ENCODE measurements around the gene EFCAB5. TPM values are rescaled to one million over a fixed set of nuclear protein-coding genes. Genes with fewer than 3 reads are reported as not detected.
"Not testable (repeated sequence)": the region's sequence is repeated elsewhere in the genome, so short reads cannot be mapped to it uniquely, and the experiment has no call there.

EFCAB5 gene
- total RNA-seq, 1 experiment from 2014 or later: not detected

DNA sequence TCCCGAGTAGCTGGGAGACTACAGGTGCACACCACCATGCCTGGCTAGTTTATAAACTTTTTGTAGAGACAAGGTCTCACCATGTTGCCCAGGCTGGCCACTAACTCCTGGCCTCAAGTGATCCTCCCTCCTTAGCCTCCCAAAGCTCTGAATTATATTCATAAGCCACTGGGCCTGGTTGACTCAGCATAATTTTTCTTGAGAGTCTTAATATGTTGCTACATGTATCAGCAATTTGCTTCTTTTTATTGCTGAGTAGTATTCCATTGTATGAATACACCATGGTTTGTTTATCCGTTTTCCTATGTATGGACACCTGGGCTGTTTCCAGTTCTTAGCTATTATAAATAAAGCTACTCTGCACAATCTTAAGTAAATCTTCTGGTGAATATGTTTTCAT is 132.8 kb downstream of the EFCAB5 start:
- no peak for DNase-seq (ENCODE audit: low read depth)
- in situ Hi-C loops (cut with HindIII; ENCODE audit: low pct_unique_long_range_greater_than_20kb, low sequenced_read_pairs): no loop called here

DNA sequence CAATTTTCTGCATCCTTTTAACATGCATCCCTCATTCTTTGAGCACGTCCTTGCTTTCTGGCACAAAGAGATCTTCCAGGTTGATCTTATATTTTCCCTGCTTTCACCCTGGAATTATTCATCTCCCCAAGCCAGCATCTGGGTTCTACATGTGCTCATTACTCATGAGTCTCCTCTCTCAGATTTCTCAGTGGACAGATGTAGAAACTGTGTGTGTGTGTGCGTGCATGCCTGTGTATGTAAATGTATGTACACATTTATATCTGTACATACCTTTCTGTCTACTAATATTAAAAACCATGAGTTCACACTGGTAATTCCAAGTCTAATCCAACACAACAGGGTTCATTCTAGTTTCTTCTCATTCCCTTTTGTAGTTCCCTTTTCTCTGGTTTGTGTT is 133.3 kb downstream of the EFCAB5 start:
- DNase-seq (ENCODE audit: low read depth): no peak
- in situ Hi-C loops (cut with HindIII; ENCODE audit: low pct_unique_long_range_greater_than_20kb, low sequenced_read_pairs): no loop called here

DNA sequence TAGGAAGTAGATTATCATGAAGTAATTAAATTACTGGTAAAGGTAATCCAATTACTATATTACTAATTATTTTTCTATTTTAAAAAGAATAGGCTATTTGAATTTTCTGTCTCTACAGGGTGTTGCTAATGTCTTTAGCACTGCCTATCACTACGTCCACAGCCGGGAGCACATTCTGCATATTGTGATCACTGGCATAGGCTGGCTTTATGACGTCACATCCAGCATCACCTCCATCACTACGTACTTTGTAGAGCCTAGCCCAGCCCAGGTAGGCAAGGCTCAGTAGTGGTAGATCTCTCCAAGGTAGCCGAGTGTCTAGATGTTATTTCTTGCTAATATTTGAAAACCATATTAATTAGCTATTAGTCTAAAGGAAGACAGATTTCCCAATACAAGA is 141.3 kb downstream of the EFCAB5 start:
- no peak for DNase-seq (ENCODE audit: low read depth)
- in situ Hi-C loops (cut with HindIII; ENCODE audit: low pct_unique_long_range_greater_than_20kb, low sequenced_read_pairs): no loop called here

DNA sequence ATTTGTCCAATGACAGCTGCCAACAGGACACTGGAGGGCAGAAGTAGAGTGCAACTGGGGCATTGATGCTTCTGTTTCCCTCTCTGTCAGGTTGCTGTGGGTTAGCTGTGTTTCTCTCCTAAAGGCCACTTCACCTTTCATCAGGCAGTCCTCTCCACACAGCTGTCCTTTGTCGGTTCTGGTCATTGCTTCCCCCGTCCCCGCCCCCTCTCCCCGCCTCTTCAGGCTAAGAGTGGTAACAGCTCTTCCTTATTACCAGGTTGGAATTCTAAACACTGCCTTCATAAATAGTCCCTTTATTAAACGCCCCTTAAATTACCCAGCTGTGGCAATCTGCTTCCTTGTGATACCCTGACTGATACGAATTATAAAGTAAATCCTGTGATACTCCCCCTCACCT is 143.4 kb downstream of the EFCAB5 start:
- in situ Hi-C loops (cut with HindIII; ENCODE audit: low pct_unique_long_range_greater_than_20kb, low sequenced_read_pairs): no loop called here
- DNase-seq (ENCODE audit: low read depth): no peak

DNA sequence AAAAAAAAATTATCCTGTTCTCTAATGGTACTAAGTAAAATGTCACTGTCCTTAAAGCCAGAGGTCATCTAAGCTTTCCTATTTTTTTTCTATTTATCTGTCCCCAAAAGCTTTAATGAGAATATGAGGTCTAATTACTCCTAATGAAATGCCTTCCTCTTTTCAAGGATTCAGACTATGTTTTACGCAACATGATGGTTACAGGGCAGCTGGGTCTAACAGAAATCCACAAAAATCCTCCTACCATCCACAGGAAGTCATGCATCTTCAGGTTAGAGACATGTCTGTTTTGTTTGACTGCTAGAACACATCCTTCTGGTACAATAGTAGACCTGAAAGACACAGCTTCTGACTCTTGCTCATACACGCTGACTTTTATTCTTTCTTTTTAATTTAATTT is 145.5 kb downstream of the EFCAB5 start:
- no peak for DNase-seq (ENCODE audit: low read depth)
- in situ Hi-C loops (cut with HindIII; ENCODE audit: low pct_unique_long_range_greater_than_20kb, low sequenced_read_pairs): no loop called here

DNA sequence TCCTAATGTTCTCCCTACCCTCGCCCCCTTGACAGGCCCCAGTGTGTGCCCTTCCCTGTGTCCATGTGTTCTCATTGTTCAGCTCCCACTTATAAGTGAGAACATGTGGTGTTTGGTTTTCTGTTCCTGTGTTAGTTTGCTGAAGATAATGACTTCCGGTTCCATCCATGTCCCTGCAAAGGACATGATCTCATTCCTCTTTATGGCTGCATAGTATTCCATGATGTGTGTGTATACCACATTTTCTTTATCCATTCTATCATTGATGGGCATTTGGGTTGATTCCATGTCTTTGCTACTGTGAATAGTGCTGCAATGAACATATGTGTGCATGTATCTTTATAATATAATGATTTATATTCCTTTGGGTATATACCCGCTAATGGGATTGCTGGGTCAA is 146.0 kb downstream of the EFCAB5 start:
- in situ Hi-C loops (cut with HindIII; ENCODE audit: low pct_unique_long_range_greater_than_20kb, low sequenced_read_pairs); DNase-seq (ENCODE audit: low read depth): not testable (repeated sequence)

DNA sequence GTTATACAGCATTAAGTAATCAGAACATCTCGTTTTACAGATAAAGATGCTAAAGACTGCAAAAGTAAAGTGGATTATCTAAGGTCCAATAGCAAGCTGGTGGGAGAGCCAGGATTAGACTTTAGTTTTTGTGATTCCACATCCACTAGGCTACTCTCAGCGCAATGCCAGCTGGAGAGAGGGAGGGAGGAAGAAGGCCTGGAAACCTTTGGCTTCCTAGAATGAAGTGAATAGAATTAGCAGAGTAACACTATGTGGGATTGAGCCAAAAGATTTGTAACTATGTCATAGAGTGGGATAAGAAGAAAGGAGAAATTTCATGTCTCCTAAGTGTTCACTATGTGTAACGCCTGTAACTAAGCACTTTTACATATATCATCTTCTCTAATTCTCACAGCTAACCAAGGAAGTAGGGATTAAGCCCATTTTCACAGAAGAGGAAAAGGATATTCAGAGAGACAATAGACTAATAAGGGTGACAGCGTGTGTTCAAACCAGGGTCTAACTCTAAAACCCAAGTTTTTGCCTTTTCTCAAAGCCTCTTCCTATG is 149.8 kb downstream of the EFCAB5 start:
- DNase-seq (ENCODE audit: low read depth): no peak
- in situ Hi-C loops (cut with HindIII; ENCODE audit: low pct_unique_long_range_greater_than_20kb, low sequenced_read_pairs): no loop called here

DNA sequence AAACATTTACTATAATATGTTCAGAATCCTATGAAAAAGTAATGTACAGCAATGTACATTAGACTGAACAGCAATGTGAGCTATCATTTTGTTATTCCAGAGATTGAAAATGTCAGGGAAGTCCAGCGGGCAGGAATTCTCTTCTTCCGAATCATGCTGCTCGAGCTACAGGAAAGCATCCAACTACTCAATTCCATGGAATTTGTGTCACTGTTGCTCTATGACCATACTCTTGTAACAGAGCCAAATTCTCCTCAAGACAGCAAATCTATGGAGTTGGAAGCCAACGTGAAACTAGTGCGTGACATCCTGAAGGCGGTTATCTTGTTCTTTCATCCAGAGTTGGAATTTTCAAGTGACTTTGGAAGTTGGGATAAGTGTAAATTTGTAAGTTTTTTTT is 150.3 kb downstream of the EFCAB5 start:
- in situ Hi-C loops (cut with HindIII; ENCODE audit: low pct_unique_long_range_greater_than_20kb, low sequenced_read_pairs): no loop called here
- DNase-seq (ENCODE audit: low read depth): peak; percentile 52

DNA sequence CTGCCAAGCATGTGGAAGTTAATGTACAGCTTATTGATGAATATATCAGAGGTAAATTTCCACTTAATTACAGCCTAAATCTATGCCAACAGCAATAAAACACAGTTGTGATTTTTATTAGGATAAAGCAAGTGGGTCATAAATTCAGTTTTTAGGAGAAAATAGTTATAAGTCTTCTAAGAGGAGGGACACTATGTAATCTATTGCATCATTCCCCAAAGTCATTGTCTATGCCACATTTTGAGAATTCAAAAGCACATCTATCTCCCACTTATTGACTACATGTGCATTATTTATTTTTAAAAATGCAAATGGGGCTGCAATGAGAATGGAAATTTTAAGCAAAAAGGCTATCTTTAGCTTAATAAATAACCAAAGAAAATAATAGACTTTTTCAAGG is 151.5 kb downstream of the EFCAB5 start:
- no peak for DNase-seq (ENCODE audit: low read depth)
- in situ Hi-C loops (cut with HindIII; ENCODE audit: low pct_unique_long_range_greater_than_20kb, low sequenced_read_pairs): no loop called here

DNA sequence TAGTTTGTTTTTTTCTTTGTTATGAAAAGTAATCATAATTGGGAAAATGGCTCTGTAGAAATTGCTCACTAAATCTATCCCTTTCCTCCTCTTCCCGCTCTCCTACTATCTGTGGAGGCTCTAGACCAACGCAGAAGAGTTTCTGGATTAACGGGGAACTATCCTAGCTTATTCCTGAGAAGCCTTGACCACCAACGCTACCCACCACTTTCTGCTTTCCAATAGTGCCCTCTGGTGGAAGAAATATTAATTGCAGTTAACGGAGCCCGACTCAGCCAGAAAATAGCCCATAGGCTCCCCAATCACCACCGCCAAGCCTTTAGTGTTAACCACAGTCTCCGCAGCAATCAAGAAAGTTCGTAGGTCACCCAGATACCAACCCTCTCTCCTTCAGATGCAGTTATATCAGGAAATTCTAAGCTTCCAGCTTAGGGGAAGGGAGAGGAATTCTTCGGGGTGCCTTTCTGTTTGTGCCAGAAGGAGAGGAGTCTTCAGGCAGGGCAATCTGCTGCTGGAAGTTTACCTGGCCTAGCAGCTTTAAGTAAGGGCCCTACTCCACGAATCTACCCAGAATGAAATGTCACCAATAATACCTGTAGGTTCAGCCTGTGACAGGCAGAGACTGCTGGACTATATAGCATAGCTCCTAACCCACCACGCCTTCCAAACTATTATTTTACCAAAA is 152.2 kb downstream of the EFCAB5 start:
- in situ Hi-C loops (cut with HindIII; ENCODE audit: low pct_unique_long_range_greater_than_20kb, low sequenced_read_pairs): no loop called here

DNA sequence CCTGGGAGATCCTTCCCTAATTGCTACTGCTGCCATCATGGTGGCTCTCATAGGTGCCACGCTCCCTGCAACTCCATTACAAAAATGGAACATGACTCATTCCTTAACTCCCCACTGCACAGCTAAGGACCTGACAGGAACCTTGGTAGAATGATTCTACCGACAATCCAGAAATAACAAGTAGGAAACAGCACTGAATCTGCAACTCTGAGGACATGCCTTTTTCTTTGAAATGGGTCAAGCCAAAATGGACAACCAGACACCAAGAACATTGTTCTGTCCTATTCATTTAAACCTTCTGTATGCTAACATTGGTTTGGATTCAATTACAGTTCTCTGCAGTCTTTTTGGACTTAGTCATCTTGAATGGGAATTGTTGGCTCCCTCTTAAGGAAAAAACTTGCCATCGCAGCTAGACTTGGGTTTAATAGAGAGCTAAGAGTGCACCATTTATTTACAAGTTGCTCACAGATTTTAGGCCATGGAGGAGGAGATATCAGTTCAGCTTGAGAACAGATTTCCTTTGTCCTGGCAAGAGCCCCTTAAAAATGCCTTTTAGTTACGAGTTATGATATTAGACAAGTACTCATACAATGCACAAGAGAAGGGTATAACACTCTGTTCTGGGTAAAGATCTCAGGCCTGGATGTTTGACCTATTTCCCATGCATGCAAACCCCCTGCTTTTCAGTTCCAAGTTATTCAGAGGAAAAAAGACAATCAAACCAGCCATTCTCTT is 154.2 kb downstream of the EFCAB5 start:
- in situ Hi-C loops (cut with HindIII; ENCODE audit: low pct_unique_long_range_greater_than_20kb, low sequenced_read_pairs): no loop called here
- peak; percentile 80 for DNase-seq (ENCODE audit: low read depth)

More for the DNA sequence above, 152.2 kb downstream of the EFCAB5 start:
- peak; percentile 69 for DNase-seq (ENCODE audit: low read depth)

DNA sequence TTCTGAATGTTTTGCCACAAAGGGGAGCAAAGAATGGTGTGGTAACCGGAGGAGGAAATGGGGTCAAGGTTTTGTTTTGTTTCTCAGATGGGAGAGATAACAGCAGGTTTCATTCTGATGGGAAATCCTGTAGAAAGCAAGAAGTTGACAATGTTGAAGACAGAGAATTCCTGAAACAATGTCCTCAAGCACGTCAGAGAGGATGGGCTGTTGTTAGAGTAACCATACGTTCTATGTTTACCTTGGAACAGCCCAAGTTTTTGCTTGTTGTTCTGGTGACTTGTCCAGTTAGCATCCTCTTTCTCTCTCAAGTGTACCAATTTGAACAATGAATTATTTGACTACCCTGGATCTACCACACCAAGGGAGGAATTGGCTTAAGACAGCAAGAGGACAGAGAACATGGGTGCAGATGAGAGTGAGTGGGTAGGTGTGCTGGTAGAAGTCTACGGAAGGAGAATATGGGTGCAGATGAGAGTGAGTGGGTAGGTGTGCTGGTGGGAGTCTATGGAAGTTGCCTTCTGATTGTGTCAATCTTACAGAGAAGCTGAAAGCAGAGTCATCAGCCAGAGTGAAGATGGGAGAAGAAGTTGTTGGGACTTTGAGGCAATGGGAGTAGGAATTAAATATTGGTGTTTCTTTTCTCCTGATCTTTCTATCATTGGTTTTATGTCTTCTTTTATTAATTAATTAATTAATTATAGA is 160.4 kb downstream of the EFCAB5 start:
- no peak for DNase-seq (ENCODE audit: low read depth)
- in situ Hi-C loops (cut with HindIII; ENCODE audit: low pct_unique_long_range_greater_than_20kb, low sequenced_read_pairs): no loop called here

DNA sequence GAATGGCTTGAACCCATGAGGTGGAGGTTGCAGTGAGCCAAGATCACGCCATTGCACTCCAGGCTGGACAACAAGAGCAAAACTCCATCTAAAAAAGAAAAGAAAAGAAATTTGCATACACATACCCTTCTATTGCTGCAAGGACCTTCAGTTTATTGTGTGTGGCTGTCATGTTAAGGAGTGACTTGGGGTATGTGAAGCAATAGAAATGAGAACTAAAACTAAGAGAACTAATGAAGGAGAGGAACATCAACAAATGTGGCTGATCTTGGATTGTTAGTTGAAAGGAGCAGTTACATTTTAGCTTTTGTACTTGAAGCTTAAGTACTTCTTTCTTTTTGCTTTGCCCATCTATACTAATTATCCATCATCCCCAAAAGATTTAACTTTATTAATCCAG is 162.5 kb downstream of the EFCAB5 start:
- no peak for DNase-seq (ENCODE audit: low read depth)
- in situ Hi-C loops (cut with HindIII; ENCODE audit: low pct_unique_long_range_greater_than_20kb, low sequenced_read_pairs): no loop called here

DNA sequence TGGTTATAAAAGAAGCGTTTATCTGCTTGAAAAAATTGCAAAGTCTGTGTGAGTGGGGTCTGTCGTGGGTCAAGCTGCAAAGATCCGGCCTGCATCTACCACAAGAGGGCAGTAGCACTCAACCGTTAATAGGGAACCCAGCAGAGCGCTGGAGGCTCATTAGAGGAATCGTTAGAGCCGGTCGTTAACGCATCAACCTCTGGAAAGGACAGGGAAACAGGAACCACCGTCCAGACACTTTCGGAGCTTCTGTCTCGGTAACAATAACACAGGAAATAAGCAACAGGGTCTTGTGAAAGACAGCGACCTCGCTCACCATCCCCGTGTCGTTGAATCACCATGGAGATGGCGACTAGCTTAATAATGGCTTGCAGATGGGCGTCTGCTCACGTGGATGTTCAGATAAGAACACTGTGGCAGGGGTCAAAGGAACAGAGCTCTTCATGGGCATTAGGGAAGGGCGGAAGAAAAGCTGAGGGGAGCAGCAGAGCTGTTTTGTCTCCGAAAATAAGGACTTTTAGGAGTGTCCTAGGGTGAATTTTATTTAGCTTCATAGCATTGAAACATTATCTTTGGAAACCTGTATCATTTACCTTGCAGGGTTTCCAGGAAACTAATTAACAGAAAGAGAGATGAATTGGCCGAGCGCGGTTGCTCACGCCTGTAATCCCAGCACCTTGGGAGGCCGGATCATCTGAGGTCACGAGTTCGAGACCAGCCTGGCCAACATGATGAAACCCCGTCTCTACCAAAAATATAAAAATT is 163.3 kb downstream of the EFCAB5 start:
- DNase-seq (ENCODE audit: low read depth): peak; percentile 91
- in situ Hi-C loops (cut with HindIII; ENCODE audit: low pct_unique_long_range_greater_than_20kb, low sequenced_read_pairs): no loop called here

DNA sequence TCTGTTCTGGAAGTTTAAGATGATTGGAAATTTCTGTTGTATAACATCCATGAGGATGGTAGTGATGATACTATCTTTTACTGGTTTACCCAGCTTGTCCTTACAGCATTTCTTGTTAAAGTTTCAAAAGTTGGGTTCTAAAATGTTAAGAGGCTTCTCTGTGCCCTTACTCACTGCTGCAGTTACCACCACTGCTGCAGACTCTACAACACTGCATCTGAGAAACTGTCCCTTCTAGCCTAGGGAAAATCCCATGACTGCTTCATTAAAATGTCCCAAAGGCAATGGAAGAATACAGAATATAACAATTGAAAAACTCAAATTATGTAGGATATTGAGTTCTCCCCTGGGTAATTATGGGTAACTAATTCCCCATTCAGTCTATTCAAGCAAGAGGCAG is 171.4 kb downstream of the EFCAB5 start:
- DNase-seq (ENCODE audit: low read depth): no peak

DNA sequence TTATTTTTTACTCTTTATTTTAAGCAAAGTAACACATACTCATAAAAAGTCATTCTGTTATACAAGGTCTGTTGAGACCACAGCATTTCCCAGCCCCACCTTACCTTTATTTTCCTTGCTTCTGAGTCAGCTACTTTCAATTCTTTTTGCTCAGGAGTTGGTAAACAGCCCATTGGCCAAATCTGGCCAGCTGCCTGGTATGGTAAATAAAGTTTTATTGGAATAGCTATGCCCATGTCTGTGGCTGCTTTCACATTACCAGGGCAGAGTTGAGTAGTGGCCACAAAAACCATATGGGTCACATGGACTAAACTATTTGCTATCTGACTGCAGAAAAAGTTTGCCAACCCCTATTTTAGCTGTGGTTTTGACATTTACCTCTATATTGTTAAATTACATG is 171.8 kb downstream of the EFCAB5 start:
- DNase-seq (ENCODE audit: low read depth): peak; percentile 73
- in situ Hi-C loops (cut with HindIII; ENCODE audit: low pct_unique_long_range_greater_than_20kb, low sequenced_read_pairs): no loop called here

More for the DNA sequence above, 171.4 kb downstream of the EFCAB5 start:
- in situ Hi-C loops (cut with HindIII; ENCODE audit: low pct_unique_long_range_greater_than_20kb, low sequenced_read_pairs): no loop called here

DNA sequence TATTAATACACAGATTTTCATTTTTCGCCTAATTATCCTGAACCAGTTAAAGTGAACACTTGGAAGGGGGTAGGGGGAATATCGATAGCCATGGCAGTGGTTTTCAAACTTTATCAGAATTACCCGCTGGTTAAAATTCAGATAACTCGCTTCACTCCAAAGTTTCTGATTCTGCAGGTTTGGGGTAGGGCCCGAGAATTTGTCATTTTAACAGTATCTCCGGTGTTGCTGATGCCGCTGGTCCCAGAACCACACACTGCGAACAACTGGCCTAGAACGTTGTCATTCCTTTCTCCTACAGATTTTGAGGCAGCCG is 174.9 kb downstream of the EFCAB5 start:
- in situ Hi-C loops (cut with HindIII; ENCODE audit: low pct_unique_long_range_greater_than_20kb, low sequenced_read_pairs): no loop called here
- no peak for DNase-seq (ENCODE audit: low read depth)

DNA sequence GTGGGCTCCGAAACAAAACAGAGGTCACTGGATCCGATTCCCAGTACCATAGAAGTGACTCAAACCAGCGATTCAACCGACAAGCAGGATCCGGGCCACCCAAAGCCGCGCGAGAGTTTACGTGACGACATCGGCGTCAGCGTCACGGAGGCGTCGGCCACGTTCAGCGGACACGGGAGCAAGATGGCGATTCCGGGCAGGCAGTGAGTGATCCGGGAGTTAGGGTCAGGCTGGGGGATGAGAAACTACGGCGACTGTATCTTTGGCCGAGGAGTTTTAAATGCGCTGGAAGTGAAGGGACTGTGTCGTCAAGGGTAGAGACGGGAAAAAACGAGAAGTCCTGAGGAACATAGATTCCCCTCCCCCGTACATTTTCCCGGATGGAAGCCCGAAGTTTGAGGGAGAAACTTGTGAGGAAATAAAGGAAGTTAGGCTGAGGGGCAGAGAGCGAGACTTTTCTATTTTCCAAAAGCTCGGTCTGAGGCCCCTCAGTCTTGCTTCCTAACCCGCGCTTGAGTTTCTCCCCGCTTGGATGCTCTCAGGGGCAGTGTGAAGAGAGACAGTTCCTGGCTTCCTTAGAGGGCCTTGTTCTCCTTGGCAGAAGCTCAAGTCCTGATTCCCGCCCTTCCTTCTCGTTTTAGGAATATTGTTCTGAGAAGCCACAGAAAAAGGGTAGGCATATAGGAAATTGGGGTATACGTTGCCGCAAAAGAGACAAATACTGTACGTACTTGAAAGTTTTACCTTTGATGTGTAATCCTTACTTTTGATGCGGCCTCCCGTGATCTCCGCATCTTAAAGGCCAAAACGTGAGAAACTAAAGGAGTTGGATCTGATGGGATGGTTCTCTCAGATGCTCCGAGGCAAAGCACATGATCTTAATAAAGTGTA is 175.5 kb downstream of the EFCAB5 start, which contains the start of gene NSRP1:
Gene NSRP1, plus strand, starts transcription at position 156 of the 891 bp plus-strand sequence. Its CDS starts 28 bp downstream, at position 184.
- in situ Hi-C loops (cut with HindIII; ENCODE audit: low pct_unique_long_range_greater_than_20kb, low sequenced_read_pairs): no loop called here

More for the DNA sequence above, 175.5 kb downstream of the EFCAB5 start, which contains the start of gene NSRP1:
- peak; percentile 92 for DNase-seq (ENCODE audit: low read depth)

Measured in Caki2 (cell line).